ENCODE results near the gene RFXANK. TPM values are rescaled to one million over a fixed set of nuclear protein-coding genes. Genes with fewer than 3 reads are reported as not detected.

RFXANK gene
- total RNA-seq, 1 experiment from 2014 or later, result 78.7 TPM

DNA sequence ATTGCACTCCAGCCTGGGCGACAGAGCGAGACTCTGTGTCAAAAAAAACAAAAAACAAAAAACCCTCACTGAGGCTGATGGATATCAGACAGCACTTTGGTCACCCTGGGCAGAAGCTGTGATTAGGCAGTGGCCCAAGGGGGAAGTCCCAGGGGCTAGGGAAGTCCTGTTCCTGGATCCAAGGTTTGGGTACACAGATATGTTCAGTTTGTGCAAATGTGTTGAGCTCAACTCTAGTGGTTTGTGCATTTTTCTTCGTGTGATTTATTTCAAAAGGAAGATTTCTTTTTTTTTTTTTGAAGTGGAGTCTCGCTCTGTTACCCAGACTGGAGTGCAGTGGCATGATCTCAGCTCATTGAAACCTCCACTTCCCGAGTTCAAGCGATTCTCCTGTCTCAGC, 34.2 kb upstream of the RFXANK start (continued):
- TF ChIP-seq OVOL2 (CRISPR knock-in tag; IDR thresholded peaks at IDR 0.05; ENCODE audit: borderline replicate concordance) (no peak), ZNF232 (CRISPR knock-in tag; IDR thresholded peaks at IDR 0.05) (no peak), RELA (CRISPR knock-in tag; IDR thresholded peaks at IDR 0.05; ENCODE audit: borderline replicate concordance) (no peak), ZNF423 (CRISPR knock-in tag; IDR thresholded peaks at IDR 0.05) (no peak)
- TF ChIP-seq, protein P1, sequence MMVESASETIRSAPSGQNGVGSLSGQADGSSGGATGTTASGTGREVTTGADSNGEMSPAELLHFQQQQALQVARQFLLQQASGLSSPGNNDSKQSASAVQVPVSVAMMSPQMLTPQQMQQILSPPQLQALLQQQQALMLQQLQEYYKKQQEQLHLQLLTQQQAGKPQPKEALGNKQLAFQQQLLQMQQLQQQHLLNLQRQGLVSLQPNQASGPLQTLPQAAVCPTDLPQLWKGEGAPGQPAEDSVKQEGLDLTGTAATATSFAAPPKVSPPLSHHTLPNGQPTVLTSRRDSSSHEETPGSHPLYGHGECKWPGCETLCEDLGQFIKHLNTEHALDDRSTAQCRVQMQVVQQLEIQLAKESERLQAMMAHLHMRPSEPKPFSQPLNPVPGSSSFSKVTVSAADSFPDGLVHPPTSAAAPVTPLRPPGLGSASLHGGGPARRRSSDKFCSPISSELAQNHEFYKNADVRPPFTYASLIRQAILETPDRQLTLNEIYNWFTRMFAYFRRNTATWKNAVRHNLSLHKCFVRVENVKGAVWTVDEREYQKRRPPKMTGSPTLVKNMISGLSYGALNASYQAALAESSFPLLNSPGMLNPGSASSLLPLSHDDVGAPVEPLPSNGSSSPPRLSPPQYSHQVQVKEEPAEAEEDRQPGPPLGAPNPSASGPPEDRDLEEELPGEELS (CRISPR knock-in tag; IDR thresholded peaks at IDR 0.05), result no peak
- TF ChIP-seq, protein P2, sequence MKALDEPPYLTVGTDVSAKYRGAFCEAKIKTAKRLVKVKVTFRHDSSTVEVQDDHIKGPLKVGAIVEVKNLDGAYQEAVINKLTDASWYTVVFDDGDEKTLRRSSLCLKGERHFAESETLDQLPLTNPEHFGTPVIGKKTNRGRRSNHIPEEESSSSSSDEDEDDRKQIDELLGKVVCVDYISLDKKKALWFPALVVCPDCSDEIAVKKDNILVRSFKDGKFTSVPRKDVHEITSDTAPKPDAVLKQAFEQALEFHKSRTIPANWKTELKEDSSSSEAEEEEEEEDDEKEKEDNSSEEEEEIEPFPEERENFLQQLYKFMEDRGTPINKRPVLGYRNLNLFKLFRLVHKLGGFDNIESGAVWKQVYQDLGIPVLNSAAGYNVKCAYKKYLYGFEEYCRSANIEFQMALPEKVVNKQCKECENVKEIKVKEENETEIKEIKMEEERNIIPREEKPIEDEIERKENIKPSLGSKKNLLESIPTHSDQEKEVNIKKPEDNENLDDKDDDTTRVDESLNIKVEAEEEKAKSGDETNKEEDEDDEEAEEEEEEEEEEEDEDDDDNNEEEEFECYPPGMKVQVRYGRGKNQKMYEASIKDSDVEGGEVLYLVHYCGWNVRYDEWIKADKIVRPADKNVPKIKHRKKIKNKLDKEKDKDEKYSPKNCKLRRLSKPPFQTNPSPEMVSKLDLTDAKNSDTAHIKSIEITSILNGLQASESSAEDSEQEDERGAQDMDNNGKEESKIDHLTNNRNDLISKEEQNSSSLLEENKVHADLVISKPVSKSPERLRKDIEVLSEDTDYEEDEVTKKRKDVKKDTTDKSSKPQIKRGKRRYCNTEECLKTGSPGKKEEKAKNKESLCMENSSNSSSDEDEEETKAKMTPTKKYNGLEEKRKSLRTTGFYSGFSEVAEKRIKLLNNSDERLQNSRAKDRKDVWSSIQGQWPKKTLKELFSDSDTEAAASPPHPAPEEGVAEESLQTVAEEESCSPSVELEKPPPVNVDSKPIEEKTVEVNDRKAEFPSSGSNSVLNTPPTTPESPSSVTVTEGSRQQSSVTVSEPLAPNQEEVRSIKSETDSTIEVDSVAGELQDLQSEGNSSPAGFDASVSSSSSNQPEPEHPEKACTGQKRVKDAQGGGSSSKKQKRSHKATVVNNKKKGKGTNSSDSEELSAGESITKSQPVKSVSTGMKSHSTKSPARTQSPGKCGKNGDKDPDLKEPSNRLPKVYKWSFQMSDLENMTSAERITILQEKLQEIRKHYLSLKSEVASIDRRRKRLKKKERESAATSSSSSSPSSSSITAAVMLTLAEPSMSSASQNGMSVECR (CRISPR knock-in tag; IDR thresholded peaks at IDR 0.05; ENCODE audit: borderline replicate concordance), result no peak
- TF ChIP-seq, protein P3, sequence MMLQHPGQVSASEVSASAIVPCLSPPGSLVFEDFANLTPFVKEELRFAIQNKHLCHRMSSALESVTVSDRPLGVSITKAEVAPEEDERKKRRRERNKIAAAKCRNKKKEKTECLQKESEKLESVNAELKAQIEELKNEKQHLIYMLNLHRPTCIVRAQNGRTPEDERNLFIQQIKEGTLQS (CRISPR knock-in tag; conservative IDR thresholded peaks at IDR 0.05), result no peak
- TF ChIP-seq, protein P4, sequence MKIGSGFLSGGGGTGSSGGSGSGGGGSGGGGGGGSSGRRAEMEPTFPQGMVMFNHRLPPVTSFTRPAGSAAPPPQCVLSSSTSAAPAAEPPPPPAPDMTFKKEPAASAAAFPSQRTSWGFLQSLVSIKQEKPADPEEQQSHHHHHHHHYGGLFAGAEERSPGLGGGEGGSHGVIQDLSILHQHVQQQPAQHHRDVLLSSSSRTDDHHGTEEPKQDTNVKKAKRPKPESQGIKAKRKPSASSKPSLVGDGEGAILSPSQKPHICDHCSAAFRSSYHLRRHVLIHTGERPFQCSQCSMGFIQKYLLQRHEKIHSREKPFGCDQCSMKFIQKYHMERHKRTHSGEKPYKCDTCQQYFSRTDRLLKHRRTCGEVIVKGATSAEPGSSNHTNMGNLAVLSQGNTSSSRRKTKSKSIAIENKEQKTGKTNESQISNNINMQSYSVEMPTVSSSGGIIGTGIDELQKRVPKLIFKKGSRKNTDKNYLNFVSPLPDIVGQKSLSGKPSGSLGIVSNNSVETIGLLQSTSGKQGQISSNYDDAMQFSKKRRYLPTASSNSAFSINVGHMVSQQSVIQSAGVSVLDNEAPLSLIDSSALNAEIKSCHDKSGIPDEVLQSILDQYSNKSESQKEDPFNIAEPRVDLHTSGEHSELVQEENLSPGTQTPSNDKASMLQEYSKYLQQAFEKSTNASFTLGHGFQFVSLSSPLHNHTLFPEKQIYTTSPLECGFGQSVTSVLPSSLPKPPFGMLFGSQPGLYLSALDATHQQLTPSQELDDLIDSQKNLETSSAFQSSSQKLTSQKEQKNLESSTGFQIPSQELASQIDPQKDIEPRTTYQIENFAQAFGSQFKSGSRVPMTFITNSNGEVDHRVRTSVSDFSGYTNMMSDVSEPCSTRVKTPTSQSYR (CRISPR knock-in tag; IDR thresholded peaks at IDR 0.05), result no peak

DNA sequence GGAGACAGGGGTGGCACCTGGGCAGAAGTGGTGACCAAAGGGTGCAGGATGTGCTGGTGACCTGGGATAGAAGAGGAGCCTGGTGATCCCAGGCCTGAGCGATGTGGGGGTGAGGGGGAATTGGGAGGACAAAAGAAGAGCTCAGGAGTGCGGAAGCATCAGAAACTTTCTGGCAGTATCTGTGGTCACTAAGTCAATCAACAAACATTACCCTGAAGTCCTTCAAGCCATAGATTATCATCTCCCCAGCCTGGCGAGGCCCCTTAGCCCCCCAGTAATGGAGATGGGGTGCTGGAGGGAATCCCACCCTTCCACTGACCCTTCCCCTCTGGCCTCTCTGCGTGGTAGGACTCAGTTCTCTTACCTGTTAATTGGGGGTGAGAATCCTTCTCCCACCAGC, 32.5 kb upstream of the RFXANK start:
- ChIA-PET CTCF (interaction anchor here (1.3 to 3.5 kb wide), 3 partner anchors 12 to 18 kb away, joined by 3 to 18 read pairs (median 3); no protein-coding TSS in a partner anchor), POLR2A (interaction anchor here (0.7 to 1.2 kb wide), 2 partner anchors 11 to 667 kb away, joined by 4 to 6 read pairs; partner anchors contain the start of gene MEF2B)
- no peak for DNase-seq (ENCODE audit: low spot score)
- H3K36me3 Mint-ChIP-seq, result no peaks in the 10 kb centered on the region
- peaks cover 12% of the 10 kb centered on the region for H3K4me1 Mint-ChIP-seq
- no peak for ATAC-seq
- H3K9me3 Mint-ChIP-seq, result no peaks in the 10 kb centered on the region
- peaks cover 35% of the 10 kb centered on the region for H3K27me3 Mint-ChIP-seq (ENCODE audit: low read depth)
- H3K4me3 Mint-ChIP-seq, result no peak overlapping the region
- no peak overlapping the region for H3K27ac Mint-ChIP-seq
- TF ChIP-seq NR2C2 (CRISPR knock-in tag; IDR thresholded peaks at IDR 0.05), result no peak
- TF ChIP-seq, protein P5, sequence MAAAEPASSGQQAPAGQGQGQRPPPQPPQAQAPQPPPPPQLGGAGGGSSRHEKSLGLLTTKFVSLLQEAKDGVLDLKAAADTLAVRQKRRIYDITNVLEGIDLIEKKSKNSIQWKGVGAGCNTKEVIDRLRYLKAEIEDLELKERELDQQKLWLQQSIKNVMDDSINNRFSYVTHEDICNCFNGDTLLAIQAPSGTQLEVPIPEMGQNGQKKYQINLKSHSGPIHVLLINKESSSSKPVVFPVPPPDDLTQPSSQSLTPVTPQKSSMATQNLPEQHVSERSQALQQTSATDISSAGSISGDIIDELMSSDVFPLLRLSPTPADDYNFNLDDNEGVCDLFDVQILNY (CRISPR knock-in tag; IDR thresholded peaks at IDR 0.05), result no peak
- TF ChIP-seq ESRRA (CRISPR knock-in tag; IDR thresholded peaks at IDR 0.05; ENCODE audit: borderline replicate concordance), result no peak
- TF ChIP-seq ZNF396 (CRISPR knock-in tag; IDR thresholded peaks at IDR 0.05; ENCODE audit: borderline replicate concordance), result no peak
- TF ChIP-seq, protein P6, sequence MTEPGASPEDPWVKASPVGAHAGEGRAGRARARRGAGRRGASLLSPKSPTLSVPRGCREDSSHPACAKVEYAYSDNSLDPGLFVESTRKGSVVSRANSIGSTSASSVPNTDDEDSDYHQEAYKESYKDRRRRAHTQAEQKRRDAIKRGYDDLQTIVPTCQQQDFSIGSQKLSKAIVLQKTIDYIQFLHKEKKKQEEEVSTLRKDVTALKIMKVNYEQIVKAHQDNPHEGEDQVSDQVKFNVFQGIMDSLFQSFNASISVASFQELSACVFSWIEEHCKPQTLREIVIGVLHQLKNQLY (CRISPR knock-in tag; IDR thresholded peaks at IDR 0.05), result no peak
- no peak for TF ChIP-seq NR3C1 (CRISPR knock-in tag; conservative IDR thresholded peaks at IDR 0.05; ENCODE audit: low read depth)
- no peak for TF ChIP-seq CBFB (CRISPR knock-in tag; IDR thresholded peaks at IDR 0.05; ENCODE audit: low read depth)
- TF ChIP-seq SP1 (CRISPR knock-in tag; conservative IDR thresholded peaks at IDR 0.05), result no peak
- no peak for TF ChIP-seq GABPB1 (CRISPR knock-in tag; IDR thresholded peaks at IDR 0.05)
- no peak for TF ChIP-seq ZNF671 (CRISPR knock-in tag; IDR thresholded peaks at IDR 0.05)
- TF ChIP-seq, protein P7, sequence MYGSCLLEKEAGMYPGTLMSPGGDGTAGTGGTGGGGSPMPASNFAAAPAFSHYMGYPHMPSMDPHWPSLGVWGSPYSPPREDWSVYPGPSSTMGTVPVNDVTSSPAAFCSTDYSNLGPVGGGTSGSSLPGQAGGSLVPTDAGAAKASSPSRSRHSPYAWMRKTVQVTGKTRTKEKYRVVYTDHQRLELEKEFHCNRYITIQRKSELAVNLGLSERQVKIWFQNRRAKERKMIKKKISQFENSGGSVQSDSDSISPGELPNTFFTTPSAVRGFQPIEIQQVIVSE (CRISPR knock-in tag; IDR thresholded peaks at IDR 0.05; ENCODE audit: borderline replicate concordance), result no peak
- TF ChIP-seq, protein P8, sequence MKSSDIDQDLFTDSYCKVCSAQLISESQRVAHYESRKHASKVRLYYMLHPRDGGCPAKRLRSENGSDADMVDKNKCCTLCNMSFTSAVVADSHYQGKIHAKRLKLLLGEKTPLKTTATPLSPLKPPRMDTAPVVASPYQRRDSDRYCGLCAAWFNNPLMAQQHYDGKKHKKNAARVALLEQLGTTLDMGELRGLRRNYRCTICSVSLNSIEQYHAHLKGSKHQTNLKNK (CRISPR knock-in tag; IDR thresholded peaks at IDR 0.05), result no peak
- no peak for TF ChIP-seq FOXK1 (CRISPR knock-in tag; IDR thresholded peaks at IDR 0.05)
- TF ChIP-seq FOXJ3 (CRISPR knock-in tag; IDR thresholded peaks at IDR 0.05; ENCODE audit: borderline replicate concordance), result no peak
